ENCODE results near the gene CCR6. TPM values are rescaled to one million over a fixed set of nuclear protein-coding genes. Genes with fewer than 3 reads are reported as not detected.

CCR6 gene
- polyA plus RNA-seq, 4 donors, result not detected

DNA sequence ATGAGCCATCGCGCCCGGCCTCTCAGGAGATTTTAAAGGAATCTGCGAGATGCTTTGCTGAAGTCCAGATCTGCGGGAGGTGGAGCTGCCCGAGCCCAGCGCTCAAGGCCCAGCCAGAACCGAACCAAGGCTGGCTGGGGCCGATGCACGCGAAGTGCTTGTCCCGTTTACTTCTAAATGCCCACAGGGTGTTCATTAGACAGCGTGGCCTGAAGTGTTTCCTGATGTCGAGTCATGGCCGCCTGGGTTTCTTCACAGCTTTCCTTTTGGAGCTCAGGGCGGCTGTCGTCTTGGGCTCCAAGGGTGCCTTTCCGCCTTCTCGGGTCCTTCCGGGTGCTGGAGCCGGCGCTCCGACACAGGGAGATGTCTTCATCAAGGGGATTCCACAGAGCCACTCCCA lies 25.1 kb upstream of the CCR6 start:
- DNase-seq (ENCODE audit: low read depth in 4 of 4, low spot score in 3 of 4), result no peak

DNA sequence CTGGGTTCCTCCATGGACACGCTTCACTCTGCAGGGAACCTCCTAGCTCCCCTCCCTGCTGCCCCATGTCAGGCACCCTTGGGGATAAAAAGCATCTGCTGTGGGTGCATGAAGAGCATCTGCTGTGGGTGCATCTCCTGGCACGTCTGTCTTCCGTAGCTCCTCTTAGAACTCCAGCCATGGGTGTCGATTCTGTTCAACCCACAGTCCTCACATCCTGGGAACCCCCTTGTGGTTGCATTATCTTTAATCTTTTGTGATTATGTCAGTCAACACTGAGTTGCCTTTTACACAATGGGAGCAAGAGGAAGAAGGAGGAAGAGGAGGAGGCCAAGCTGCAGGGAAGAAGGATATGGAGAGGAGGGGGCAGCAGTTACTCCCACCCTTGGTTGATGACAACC lies 24.1 kb upstream of the CCR6 start:
- no peak for DNase-seq (ENCODE audit: low read depth in 4 of 4, low spot score in 3 of 4)

- no peak for DNase-seq (ENCODE audit: low read depth in 4 of 4, low spot score in 3 of 4)
Observed at GRCh38 chr6:167099707-167100106, 23.2 kb upstream of the CCR6 start.

- no peak for DNase-seq (ENCODE audit: low read depth in 4 of 4, low spot score in 3 of 4)
Observed at GRCh38 chr6:167100241-167100674, 22.6 kb upstream of the CCR6 start.

DNA sequence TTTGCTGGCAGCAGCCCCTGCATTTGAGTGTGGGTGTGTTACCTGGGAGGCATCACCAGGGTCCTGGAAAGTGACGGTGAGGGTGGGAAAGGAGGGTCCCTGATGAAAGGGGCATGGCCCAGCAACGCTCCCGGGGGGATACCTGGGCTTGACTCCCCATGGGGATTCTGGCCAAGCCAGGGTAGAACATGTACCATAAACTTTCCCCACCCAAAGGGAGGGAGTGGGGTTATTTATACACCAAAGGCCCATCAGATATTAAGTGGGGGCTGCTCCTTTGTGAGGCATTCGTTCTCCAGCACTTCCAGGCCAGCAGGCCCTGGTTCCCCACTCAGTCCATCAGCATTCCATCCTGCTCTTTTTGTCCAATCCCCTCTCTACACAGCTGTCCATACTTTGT lies 20.6 kb upstream of the CCR6 start:
- no peak for DNase-seq (ENCODE audit: low read depth in 4 of 4, low spot score in 3 of 4)

DNA sequence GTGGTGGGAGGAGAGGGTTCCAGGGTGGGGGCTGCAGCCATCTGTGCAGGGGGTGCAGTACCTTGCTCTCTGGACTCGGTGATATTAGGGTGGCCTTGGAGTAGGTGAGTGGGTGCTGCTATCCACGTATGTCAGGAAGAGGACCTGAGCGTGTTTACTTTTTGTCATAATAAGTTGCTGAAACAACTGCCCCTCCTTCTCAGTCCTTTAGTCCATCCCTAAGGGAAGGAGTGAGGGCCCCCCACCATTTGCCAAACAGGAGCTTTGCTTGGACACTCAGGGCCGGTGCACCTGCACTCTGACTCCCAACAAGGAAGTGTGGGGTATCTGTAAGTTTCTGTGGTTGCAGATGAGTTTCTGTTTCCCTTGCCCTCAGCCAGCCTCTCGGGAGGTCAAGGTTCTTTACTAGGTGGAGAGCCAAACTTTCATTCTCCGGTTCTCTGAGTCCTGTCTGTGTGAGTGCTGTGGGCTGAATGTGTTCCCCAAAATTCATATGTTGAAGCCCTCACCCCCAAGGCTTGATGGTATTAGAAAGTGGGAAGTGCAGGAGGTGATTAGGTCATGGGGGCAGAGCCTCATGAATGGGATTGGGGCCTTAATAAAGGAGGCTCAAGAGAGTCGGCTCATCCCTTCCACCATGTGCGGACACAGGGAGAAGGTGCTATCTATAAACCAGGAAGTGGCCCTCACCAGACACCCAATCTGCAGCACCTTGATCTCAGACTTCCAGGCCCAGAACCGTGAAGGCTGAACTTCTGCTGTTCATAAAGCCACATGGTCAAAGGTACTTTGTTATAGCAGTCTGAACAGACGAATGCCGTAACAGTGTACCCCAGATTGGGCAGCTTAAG lies 19.6 kb upstream of the CCR6 start:
- DNase-seq (ENCODE audit: low read depth in 4 of 4, low spot score in 3 of 4), result no peak

- DNase-seq (ENCODE audit: low read depth in 4 of 4, low spot score in 3 of 4), result no peak
Observed at GRCh38 chr6:167104388-167104787, 18.5 kb upstream of the CCR6 start.

GRCh38 chr6:167105060-167105459 lies 17.8 kb upstream of the CCR6 start:
- DNase-seq (ENCODE audit: low read depth in 4 of 4, low spot score in 3 of 4), result no peak

- DNase-seq (ENCODE audit: low read depth in 4 of 4, low spot score in 3 of 4), result peak in 1 of 4 donors; percentile 17
Observed at GRCh38 chr6:167106406-167106805, 16.5 kb upstream of the CCR6 start.

DNA sequence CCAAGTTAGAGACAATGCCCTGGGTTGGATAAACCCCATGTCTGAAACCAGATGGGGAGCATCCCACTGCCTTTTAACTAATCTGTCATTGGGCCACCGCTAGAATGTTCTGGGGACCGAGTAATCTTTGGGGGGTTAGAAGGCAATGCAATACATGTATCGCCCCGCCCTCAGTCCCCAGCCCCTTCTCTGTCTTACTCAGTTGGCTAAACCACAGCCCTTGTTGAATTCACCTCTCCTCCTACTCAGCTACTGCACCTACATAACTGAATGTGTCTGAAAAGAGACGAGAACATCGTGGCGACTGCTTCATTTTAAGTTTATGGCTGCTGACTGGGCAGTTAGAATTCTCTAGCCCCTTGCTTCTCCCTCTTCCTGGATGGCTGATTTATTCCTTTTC lies 15.1 kb upstream of the CCR6 start:
- DNase-seq (ENCODE audit: low read depth in 4 of 4, low spot score in 3 of 4), result no peak

DNA sequence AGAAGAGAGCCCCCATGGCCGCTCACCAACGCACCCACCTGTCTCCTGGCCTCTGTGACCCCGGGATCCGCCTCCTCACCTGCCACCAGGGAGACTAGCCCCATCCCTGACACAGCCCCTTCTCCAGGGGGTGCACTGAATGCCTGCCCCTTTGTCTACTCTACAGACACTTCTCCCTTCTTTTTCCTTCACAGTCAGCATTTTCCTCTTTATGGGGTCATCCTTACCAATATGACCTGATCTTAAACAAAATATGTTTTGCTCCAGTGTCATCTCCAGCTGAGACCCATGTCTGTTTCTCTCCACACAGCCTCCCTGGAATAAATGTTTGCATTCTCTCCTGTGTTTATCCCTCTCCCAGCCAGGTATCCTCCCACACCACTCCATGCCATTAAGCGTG lies 14.6 kb upstream of the CCR6 start:
- DNase-seq (ENCODE audit: low read depth in 4 of 4, low spot score in 3 of 4), result no peak

DNA sequence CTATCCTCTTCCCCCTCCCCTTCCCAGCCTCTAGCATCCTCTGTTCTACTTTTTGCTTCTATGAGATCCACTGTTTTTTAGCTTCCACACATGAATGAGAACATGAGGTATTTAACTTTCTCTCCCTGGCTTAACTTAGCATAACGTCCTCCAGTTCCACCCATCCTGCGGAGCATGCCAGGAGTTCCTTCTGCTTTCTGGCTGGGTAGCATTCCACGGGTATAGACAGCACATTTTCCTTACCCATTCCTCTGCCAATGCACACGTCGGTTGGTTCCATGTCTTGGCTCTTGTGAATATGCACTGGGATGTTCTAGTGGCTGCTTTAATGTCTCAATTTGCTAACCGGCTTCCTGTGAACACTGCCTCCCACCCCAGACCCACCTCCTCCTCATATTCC lies 13.2 kb upstream of the CCR6 start:
- no peak for DNase-seq (ENCODE audit: low read depth in 4 of 4, low spot score in 3 of 4)

DNA sequence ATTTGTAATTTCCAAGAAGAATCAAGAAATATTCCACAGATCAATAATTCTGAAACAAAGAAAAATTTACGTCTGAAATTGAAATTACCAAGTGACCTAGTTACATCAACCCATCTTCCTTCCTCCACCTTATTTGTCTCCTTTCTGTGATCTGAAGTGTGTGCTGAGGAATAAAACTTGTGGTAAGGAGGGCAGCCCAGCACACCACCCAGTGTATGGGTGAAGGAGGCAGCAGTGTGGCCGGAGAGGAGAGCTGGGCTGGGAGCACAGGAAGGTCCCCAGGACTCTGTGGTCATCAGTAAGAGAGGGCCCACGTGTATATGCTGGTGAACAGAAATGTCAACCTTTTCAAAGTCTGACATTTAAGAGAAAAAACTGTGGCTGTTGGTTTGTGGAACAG lies 11.3 kb upstream of the CCR6 start:
- no peak for DNase-seq (ENCODE audit: low read depth in 4 of 4, low spot score in 3 of 4)

GRCh38 chr6:167112421-167112820 lies 10.5 kb upstream of the CCR6 start:
- DNase-seq (ENCODE audit: low read depth in 4 of 4, low spot score in 3 of 4), result no peak

- no peak for DNase-seq (ENCODE audit: low read depth in 4 of 4, low spot score in 3 of 4)
Observed at GRCh38 chr6:167113047-167113754, 9.7 kb upstream of the CCR6 start.

GRCh38 chr6:167113935-167114910 lies 8.7 kb upstream of the CCR6 start:
- no peak for DNase-seq (ENCODE audit: low read depth in 4 of 4, low spot score in 3 of 4)

- no peak for DNase-seq (ENCODE audit: low read depth in 4 of 4, low spot score in 3 of 4)
Observed at GRCh38 chr6:167115054-167115453, 7.8 kb upstream of the CCR6 start.

- no peak for DNase-seq (ENCODE audit: low read depth in 4 of 4, low spot score in 3 of 4)
Observed at GRCh38 chr6:167116109-167116837, 6.6 kb upstream of the CCR6 start.

- no peak for DNase-seq (ENCODE audit: low read depth in 4 of 4, low spot score in 3 of 4)
Observed at GRCh38 chr6:167116838-167117228, 6.1 kb upstream of the CCR6 start.

DNA sequence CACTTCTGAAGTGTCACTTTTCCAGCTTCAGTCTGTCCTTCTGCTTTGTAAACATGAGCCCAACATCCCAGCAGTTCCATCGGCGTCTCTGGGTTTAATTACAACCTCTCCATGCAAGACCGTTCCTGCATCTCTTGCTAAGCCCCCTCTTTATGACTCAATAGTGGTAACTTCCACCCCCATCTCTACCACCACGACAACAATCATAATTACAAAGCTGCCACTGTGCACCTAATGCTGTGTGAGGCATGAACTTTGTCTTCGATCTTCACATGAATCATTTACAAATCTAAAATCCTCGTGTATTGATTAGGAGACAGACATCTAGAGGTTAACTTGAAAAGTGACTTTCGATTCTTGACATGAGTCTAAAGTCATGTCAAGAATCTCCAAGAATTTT lies 4.9 kb upstream of the CCR6 start:
- DNase-seq (ENCODE audit: low read depth in 4 of 4, low spot score in 3 of 4), result no peak

All from left renal pelvis (tissue), 4 donors.